ENCODE data around the gene RBM7. TPM values are rescaled to one million over a fixed set of nuclear protein-coding genes. Genes with fewer than 3 reads are reported as not detected.

The RBM7 gene
- total RNA-seq, 1 experiment from 2014 or later, result 27.9 TPM

DNA sequence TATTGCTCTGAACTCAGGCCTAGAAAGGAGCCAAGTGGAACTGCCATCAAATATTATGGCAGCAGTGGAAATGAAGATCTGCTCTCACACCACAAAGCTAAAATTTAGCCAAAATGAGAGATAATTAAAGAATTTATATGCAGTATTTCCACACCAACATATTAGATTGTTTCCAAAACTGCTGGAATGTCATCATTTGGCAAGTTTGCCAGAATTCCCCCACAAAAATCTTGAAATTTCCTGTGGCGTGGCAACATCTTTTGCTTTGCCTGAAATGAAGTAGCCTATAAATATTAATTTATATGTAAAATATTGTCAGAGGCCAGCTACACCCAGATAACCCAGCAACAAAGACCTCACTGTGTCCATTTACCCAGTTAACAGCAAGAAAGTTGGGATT is 13.9 kb upstream of the RBM7 start:
- BruUV-seq (replicated peaks), result no TSS peak
- Histone ChIP-seq H3K9ac (ENCODE audit: low read length) (no peak overlapping the region), H3K79me2 (ENCODE audit: insufficient read depth, low read length) (no peaks in the 10 kb centered on the region), H3K9me3 (ENCODE audit: control insufficient read depth in 1 of 2, insufficient read depth in 1 of 2, low read depth in 1 of 2, low read length in 2 of 2) (no peaks in the 10 kb centered on the region), H3K9me2 (ENCODE audit: insufficient read depth) (no peaks in the 10 kb centered on the region), H4K20me1 (ENCODE audit: insufficient read depth) (no peaks in the 10 kb centered on the region), H3K27me3 (ENCODE audit: insufficient read depth, low read length) (0 out of 2 replicates have a peak, but pooled peaks cover 3% of the 10 kb centered on the region), H3K4me1 (ENCODE audit: control insufficient read depth in 1 of 2, insufficient read depth in 2 of 2, low read length in 2 of 2) (no peaks in the 10 kb centered on the region), H3K4me3 (replicated peaks in 1 of 2; ENCODE audit: low read depth in 1 of 2, low read length in 2 of 2) (no peak overlapping the region), H2AFZ (ENCODE audit: low read depth, low read length, poor library complexity, severe bottlenecking) (no peak overlapping the region), H3K36me3 (ENCODE audit: control insufficient read depth in 1 of 2, insufficient read depth in 2 of 2, low read length in 2 of 2) (no peaks in the 10 kb centered on the region), H3K27ac (ENCODE audit: low read depth, low read length) (no peak overlapping the region), H3K4me2 (ENCODE audit: low read length) (no peak overlapping the region)
- ATAC-seq (no peak), DNase-seq (ENCODE audit: low read depth, low spot score) (no peak)
- intact Hi-C loops (cut with micrococcal nuclease), result no loop called here
- ChIA-PET RAD21 (ENCODE audit: low non-redundant PET in 1 of 2, low total read pairs in 2 of 2, uncharacterized antibody in 2 of 2, unreplicated experiment in 2 of 2) (no interaction called here), POLR2A (interaction anchor here (1.3 kb wide), 1 partner anchor 9 kb away, joined by 3 read pairs; no protein-coding TSS in a partner anchor), CTCF (no interaction called here)
- no peak for TF ChIP-seq ELF1 (IDR thresholded peaks at IDR 0.05; ENCODE audit: borderline replicate concordance, low read depth)
- TF ChIP-seq, protein P1, sequence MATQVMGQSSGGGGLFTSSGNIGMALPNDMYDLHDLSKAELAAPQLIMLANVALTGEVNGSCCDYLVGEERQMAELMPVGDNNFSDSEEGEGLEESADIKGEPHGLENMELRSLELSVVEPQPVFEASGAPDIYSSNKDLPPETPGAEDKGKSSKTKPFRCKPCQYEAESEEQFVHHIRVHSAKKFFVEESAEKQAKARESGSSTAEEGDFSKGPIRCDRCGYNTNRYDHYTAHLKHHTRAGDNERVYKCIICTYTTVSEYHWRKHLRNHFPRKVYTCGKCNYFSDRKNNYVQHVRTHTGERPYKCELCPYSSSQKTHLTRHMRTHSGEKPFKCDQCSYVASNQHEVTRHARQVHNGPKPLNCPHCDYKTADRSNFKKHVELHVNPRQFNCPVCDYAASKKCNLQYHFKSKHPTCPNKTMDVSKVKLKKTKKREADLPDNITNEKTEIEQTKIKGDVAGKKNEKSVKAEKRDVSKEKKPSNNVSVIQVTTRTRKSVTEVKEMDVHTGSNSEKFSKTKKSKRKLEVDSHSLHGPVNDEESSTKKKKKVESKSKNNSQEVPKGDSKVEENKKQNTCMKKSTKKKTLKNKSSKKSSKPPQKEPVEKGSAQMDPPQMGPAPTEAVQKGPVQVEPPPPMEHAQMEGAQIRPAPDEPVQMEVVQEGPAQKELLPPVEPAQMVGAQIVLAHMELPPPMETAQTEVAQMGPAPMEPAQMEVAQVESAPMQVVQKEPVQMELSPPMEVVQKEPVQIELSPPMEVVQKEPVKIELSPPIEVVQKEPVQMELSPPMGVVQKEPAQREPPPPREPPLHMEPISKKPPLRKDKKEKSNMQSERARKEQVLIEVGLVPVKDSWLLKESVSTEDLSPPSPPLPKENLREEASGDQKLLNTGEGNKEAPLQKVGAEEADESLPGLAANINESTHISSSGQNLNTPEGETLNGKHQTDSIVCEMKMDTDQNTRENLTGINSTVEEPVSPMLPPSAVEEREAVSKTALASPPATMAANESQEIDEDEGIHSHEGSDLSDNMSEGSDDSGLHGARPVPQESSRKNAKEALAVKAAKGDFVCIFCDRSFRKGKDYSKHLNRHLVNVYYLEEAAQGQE (IDR thresholded peaks at IDR 0.05; ENCODE audit: low read depth), result no peak
- no peak for TF ChIP-seq YY1 (IDR thresholded peaks at IDR 0.05; ENCODE audit: extremely low read depth, insufficient replicate concordance, low read depth, low read length)
- TF ChIP-seq CEBPB (IDR thresholded peaks at IDR 0.05; ENCODE audit: low read depth), result no peak
- TF ChIP-seq SRF (IDR thresholded peaks at IDR 0.05; ENCODE audit: low read depth), result no peak
- TF ChIP-seq, protein P2, sequence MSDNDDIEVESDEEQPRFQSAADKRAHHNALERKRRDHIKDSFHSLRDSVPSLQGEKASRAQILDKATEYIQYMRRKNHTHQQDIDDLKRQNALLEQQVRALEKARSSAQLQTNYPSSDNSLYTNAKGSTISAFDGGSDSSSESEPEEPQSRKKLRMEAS (IDR thresholded peaks at IDR 0.05), result no peak
- TF ChIP-seq SP1 (IDR thresholded peaks at IDR 0.05; ENCODE audit: low read depth), result no peak
- no peak for TF ChIP-seq TCF7L2 (IDR thresholded peaks at IDR 0.05; ENCODE audit: borderline replicate concordance, extremely low read depth, insufficient read depth, insufficient read length)
- no peak for TF ChIP-seq JUND (IDR thresholded peaks at IDR 0.05)
- TF ChIP-seq, protein P3, sequence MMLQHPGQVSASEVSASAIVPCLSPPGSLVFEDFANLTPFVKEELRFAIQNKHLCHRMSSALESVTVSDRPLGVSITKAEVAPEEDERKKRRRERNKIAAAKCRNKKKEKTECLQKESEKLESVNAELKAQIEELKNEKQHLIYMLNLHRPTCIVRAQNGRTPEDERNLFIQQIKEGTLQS (IDR thresholded peaks at IDR 0.05), result no peak
- TF ChIP-seq, protein P4, sequence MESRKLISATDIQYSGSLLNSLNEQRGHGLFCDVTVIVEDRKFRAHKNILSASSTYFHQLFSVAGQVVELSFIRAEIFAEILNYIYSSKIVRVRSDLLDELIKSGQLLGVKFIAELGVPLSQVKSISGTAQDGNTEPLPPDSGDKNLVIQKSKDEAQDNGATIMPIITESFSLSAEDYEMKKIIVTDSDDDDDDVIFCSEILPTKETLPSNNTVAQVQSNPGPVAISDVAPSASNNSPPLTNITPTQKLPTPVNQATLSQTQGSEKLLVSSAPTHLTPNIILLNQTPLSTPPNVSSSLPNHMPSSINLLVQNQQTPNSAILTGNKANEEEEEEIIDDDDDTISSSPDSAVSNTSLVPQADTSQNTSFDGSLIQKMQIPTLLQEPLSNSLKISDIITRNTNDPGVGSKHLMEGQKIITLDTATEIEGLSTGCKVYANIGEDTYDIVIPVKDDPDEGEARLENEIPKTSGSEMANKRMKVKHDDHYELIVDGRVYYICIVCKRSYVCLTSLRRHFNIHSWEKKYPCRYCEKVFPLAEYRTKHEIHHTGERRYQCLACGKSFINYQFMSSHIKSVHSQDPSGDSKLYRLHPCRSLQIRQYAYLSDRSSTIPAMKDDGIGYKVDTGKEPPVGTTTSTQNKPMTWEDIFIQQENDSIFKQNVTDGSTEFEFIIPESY (IDR thresholded peaks at IDR 0.05; ENCODE audit: extremely low read depth, insufficient replicate concordance, low read length), result no peak
- no peak for TF ChIP-seq SIN3A (IDR thresholded peaks at IDR 0.05; ENCODE audit: low read depth)

All from HCT116 (cell line).